Panc1 (cell line): ENCODE measurements around the gene PTTG2.

Experiments used
- CTCF ChIP-seq: fragments of 450-650 bp; IDR thresholded peaks from 2 replicates; pipeline ENCODE4 v1.5.1; 2017; ENCODE audit warnings: mild to moderate bottlenecking
- POLR2AphosphoS5 ChIP-seq: IDR thresholded peaks from 2 replicates; pipeline ENCODE4 v1.6.1; 2012; ENCODE audit warnings: mild to moderate bottlenecking, low read depth, low read length, moderate library complexity
- TF ChIP-seq, protein P1 (sequence below), 2 experiments: IDR thresholded peaks; 2 replicates each; pipeline ENCODE4 v1.6.1; 2011 to 2012; ENCODE audit warnings: low read depth in 2 of 2, control low read depth in 1 of 2, low read length in 1 of 2, mild to moderate bottlenecking in 1 of 2, moderate library complexity in 1 of 2; ENCODE audit not compliant: insufficient read depth in 1 of 2

DNA sequence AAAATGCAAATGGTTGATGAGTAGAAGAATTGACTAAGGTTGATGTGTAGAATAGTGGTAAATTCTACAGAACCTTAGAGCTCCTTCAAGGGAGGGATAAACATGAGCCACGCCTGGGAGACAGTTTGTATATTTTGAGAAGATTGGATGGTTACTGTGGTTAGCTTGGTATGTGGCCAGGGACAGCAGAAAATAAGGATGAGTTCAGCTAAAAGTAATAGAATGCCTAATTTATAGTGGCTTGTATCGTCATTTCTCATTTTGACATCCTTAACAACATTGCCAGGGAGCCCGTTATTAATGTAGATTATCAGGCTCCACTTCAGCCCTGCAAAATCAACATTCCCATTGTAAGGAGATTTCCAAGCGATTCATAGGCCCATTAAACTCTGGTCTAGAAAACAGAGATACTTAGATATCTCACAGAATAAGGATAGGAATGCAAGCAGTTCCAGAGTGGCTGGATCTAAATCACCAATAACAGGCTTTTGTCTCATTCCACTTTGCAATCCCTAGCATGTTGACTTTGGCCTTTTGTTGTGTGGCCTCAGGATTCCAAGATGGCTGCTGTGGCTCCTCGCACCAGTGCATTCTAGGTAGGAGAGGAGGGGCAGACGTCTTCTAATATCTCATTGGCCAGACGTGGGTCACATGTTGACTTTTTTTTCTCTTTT lies 6.4 kb upstream of the PTTG2 start:
- TF ChIP-seq CTCF: no peak
- TF ChIP-seq, protein P1, sequence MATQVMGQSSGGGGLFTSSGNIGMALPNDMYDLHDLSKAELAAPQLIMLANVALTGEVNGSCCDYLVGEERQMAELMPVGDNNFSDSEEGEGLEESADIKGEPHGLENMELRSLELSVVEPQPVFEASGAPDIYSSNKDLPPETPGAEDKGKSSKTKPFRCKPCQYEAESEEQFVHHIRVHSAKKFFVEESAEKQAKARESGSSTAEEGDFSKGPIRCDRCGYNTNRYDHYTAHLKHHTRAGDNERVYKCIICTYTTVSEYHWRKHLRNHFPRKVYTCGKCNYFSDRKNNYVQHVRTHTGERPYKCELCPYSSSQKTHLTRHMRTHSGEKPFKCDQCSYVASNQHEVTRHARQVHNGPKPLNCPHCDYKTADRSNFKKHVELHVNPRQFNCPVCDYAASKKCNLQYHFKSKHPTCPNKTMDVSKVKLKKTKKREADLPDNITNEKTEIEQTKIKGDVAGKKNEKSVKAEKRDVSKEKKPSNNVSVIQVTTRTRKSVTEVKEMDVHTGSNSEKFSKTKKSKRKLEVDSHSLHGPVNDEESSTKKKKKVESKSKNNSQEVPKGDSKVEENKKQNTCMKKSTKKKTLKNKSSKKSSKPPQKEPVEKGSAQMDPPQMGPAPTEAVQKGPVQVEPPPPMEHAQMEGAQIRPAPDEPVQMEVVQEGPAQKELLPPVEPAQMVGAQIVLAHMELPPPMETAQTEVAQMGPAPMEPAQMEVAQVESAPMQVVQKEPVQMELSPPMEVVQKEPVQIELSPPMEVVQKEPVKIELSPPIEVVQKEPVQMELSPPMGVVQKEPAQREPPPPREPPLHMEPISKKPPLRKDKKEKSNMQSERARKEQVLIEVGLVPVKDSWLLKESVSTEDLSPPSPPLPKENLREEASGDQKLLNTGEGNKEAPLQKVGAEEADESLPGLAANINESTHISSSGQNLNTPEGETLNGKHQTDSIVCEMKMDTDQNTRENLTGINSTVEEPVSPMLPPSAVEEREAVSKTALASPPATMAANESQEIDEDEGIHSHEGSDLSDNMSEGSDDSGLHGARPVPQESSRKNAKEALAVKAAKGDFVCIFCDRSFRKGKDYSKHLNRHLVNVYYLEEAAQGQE (IDR thresholded peaks at IDR 0.05; ENCODE audit: insufficient read depth in 1 of 2, low read depth in 2 of 2, low read length in 1 of 2): no peak
- no peak for TF ChIP-seq POLR2AphosphoS5
